HG03460 (cell line): ENCODE data around the gene PAGR1.
"Not testable (repeated sequence)": the region's sequence is repeated elsewhere in the genome, so short reads cannot be mapped to it uniquely, and the experiment has no call there.

Experiments
- ATAC-seq: cut with Tn5 transposase; IDR thresholded peaks from one replicate; pipeline ENCODE4 v1.9.1; 2021; ENCODE audit not compliant: unreplicated experiment

PAGR1 gene

GRCh38 chr16:29791845-29792807, 23.8 kb upstream of the PAGR1 start:
- no peak for ATAC-seq

GRCh38 chr16:29793153-29793552, 22.8 kb upstream of the PAGR1 start:
- not testable (repeated sequence) for ATAC-seq

DNA sequence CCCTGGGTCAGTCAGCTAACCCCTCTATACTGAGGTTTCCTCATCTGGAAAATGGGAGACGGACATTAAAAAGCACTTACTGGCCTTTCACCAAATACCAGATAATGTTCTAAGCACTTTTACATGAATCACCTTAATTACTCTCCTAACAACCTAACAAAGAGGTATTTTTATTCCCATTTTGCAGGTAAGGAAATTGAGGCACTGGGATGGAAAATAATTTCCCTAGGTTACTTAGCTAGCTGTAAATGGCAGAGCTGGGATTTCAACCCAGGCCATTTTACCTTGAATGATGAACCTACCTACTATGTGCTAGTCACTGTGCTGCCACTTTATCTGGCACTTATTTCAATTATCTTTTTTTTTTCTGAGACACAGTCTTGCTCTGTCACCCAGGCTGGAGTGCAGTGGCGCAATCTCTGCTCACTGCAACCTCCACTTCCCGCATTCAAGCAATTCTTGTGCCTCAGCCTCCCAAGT, 21.7 kb upstream of the PAGR1 start:
- no peak for ATAC-seq

DNA sequence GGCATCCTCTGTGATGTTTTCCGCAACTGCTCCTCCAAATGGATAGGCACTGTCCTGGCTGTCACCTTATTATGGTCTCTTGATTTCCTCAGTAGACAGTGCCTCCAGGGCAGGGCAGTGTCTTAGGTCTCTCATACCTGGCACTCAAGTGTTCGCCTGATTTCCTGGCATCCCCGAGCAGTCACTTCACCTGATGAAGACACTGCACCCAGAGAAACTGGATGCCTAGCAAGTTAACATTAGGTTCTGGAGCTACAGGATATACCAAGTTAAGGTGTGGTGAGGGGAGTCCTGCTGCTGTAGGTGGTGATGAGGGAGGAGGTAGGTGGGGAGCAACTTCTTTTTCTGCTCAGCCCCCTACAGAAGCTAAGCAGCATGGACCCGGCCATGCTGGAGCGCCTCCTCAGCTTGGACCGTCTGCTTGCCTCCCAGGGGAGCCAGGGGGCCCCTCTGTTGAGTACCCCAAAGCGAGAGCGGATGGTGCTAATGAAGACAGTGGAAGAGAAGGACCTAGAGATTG, 13.5 kb upstream of the PAGR1 start:
- no peak for ATAC-seq

DNA sequence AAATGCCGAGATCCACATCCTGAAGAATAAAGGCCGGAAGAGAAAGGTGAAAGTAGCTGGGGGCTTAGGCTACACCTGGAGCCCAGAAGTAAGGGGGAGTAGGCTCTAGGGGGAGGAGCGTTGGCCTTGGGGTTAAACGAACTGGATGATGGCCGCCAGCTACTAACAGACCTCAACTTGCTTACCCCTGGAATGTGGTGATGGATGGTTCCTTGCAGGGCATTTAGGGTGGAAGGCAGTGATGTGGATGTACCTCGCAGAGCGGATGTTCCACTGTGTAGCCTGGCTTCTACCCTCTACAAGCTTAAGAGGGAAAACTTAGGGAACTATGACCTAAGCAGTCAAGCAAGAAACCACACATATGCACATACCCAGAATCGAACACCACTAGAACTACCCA, 11.9 kb upstream of the PAGR1 start:
- no peak for ATAC-seq

DNA sequence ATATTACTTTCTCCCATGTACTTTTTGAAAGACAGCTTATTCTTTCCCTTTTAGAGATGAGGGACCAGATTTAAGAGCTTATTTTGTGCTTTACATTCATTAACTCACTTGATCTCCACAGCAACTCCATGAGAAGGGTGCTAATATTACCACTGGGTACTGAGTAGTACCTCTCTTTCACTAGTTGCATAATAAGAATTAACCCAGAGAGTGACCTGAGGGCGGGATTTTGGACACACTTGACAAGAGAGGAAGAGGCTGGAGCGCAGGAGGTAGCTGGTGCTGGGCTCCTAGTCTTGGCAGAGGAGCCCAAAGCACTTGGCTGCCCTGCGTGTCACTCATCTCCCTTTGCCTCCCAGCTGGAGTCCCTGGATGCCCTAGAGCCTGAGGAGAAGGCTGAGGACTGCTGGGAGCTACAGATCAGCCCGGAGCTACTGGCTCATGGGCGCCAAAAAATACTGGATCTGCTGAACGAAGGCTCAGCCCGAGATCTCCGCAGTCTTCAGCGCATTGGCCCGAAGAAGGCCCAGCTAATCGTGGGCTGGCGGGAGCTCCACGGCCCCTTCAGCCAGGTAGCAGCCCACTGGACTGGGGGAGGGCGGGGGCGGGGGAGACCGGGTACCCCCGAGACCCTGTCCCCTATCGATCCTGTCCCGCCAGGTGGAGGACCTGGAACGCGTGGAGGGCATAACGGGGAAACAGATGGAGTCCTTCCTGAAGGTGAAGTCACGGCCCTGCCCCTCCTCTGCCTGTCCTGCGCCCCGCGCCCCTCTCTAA, 11.3 kb upstream of the PAGR1 start:
- no peak for ATAC-seq

DNA sequence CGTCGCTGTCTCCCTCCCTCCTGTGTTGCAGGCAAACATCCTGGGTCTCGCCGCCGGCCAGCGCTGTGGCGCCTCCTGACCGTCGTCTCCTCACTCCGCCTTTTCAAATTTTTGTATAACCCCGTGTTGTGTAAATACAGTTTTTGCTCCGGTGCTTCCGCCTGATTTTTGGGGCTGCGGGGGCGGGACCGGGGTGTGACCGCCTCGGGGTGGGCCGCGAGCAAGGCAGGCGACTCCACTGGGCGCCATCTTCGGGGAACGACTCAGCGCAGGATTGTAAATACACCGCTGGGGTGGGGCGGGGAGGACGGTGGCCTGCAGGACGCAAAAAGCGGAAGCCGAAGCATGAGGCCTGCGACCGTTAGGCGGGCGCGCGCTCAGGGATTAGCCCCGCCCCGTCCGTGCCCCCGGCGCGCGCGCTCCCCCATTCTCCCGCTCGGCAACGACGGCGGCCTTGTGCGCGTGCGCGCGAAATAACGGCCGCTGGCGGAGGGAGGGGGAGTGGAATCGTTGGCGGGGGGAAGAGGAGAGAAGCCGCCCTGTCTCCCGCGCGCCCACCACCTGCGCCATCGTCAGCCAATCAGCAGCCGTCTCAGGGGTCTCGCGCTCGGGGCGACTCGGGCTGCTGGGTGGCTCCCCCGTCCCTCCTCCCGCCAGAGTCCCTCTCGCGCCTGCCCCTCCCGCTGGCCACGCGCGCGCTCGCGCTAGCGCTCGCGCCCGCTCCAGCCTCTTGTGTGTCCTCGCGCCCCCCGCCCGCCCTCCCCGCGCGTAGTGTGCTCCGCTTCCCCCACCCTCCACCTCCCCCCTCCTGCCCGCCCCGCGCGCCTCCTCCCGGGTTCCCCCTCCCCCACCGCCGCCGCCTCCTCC, 10.5 kb upstream of the PAGR1 start:
- ATAC-seq: peak; percentile 47

DNA sequence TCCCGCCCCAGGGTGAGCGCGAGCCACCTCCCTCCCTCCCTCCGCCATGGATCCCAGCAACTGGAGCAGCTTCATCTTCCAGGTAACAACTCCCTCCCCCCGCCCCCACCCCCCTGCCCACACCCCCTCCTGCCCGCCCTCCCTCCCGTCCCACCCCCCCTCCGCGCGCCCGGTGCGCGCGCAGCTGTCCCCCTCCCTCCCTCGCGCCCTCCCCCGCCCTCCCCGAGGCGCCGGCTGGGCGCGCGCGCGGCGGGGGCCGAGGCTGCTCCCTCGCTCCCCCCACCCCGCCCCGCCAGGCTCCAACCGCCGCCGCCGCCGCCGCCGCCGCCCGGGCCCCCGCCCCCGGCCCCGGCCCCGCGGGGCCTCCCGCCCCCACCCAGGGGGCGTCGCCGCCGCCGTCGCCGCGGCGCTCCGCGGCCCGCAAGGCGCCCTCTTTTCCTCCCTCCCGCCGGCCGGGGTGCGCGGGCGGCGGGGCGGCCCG, 9.8 kb upstream of the PAGR1 start, which contains the start of gene MAZ:
Gene MAZ, plus strand, starts transcription at position 431 of the 481 bp plus-strand sequence. CDS start 173 bp downstream, outside the sequence.
- no peak for ATAC-seq

DNA sequence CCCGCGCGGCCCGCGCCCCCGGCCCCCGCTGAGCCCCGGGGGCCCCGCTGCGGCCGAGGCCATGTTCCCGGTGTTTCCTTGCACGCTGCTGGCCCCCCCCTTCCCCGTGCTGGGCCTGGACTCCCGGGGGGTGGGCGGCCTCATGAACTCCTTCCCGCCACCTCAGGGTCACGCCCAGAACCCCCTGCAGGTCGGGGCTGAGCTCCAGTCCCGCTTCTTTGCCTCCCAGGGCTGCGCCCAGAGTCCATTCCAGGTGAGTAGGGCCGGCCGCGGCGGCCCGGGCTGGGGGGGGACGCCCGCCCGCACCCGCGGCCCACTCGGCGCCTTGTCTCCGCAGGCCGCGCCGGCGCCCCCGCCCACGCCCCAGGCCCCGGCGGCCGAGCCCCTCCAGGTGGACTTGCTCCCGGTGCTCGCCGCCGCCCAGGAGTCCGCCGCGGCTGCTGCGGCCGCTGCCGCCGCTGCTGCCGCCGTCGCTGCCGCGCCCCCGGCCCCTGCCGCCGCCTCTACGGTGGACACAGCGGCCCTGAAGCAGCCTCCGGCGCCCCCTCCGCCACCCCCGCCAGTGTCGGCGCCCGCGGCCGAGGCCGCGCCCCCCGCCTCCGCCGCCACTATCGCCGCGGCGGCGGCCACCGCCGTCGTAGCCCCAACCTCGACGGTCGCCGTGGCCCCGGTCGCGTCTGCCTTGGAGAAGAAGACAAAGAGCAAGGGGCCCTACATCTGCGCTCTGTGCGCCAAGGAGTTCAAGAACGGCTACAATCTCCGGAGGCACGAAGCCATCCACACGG, 9.1 kb upstream of the PAGR1 start:
- no peak for ATAC-seq

- peak; percentile 29 for ATAC-seq
Observed at GRCh38 chr16:29807426-29808218, 8.3 kb upstream of the PAGR1 start.

- no peak for ATAC-seq
Observed at GRCh38 chr16:29808219-29808900, 7.6 kb upstream of the PAGR1 start.

DNA sequence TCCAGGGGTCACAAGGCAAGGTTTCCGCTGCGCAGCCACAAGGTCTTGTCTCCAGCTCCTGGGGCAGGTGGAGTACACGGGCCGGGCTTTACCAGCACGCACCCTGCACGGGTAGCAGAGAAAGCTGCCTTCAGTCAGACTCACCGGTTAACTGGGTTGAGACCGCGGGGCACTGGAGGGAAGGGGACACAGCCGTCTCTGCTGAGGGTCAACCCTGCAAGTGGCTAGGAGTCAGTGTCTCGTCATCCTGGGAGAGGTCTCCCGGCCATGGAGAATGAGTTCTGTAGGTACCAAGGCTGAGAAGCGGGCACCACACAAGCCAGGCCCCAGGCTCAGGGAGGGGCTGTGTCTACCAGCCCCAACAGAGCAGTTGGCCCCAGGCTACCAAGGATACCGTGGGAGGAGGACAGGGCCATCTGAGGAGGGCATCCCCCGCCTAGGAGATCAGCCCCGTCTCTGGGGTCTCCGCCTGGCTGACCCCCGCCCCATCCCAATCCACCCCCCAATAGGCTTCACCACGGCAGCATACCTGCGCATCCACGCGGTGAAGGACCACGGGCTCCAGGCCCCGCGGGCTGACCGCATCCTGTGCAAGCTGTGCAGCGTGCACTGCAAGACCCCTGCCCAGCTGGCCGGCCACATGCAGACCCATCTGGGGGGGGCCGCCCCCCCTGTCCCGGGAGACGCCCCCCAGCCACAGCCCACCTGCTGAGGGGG, 6.8 kb upstream of the PAGR1 start:
- ATAC-seq: no peak

DNA sequence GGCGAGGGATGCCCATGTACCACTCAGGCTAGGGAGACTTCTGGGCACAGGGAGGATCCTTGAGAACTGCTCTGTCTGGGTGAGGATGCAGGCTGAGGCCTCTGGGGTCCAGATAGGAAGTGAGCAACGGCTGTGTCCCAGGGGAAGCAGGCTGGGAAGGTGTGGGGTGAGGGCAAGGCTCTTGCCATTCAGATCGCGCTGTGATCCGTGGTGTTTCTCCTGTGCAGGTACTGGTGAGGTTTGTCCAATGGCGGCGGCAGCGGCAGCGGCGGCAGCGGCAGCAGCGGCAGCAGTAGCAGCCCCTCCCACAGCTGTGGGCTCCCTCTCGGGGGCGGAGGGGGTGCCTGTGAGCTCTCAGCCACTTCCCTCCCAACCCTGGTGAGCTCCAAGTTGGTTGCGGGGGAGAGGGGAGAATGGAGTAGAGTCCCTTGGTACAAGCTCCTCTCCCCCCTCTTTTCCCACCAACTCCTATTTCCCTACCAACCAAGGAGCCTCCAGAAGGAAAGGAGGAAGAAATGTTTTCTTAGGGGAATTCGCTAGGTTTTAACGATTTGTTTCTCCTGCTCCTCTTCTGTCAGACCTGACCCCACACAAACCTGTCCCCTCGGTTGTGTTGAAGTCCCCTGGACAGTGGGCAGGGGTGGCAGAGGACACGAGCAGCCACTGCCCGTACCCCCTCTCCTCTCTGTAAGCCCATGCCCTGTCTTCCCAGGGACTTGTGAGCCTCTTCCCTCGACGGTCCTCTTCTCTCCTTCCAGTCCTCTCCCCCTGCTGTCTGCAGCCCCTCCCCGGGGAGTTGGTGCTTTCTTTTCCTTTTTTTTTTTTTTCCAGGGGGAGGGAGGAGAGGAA, 5.9 kb upstream of the PAGR1 start:
- ATAC-seq: no peak

- no peak for ATAC-seq
Observed at GRCh38 chr16:29810699-29811169, 5.2 kb upstream of the PAGR1 start.

DNA sequence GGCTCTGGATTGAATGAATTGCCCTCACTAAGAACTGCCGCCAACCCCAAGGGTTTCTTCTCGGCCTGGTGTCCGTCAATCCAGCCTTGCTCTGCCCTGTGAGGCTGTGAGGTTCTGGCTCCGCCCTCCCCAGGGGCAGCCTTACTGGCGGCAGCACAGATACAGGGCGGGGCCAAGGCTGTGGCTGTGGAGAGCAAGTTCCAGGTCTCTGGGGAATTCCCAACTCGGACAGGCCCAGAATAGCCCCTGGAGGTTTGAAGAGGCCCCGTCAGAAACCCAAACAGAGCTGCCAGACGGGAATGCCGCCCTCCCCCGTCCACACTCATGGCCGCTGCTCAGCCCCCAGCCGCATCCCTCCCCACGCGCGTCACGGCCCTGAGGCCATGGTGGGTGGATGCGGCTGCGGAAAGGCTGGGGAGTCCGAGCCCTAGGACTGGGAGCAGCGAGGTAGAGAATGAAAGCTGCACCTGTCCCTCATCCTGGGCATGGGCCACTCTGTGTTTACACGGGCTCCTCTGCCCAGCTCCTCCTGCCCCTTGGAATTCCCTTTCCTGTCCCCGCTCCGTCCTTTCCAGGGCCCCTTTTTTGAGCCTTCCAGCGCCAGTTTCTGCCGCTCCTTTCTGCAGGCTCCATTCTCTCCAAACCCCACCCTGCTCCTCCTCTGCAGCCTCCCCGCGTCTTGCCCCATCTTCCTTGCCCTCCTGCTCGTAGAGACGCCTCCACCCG, 4.6 kb upstream of the PAGR1 start:
- ATAC-seq: no peak
